Panc1 (cell line): ENCODE measurements around the gene CACUL1. TPM values are rescaled to one million over a fixed set of nuclear protein-coding genes. Genes with fewer than 3 reads are reported as not detected.

Experiments
- ATAC-seq: fragments of 200-7000 bp; cut with Tn5 transposase; 2 replicates; pipeline ENCODE4 v1.9.1; 2020; ENCODE audit warnings: mild to moderate bottlenecking, moderate library complexity
- BruUV-seq: library from RNA; stranded (reverse); fragments of 400-500 nt; replicated peaks from 2 replicates; lab custom pipeline; 2021; lab: Mats Ljungman, UMichigan
- CTCF ChIA-PET: fragments of 300-600 bp; sonication (Branson Sonifier 250); formaldehyde crosslinking; loops from one replicate; lab custom pipeline; 2022; ENCODE audit warnings: antibody characterized with exemption; lab: Charles Lee
- POLR2A ChIA-PET: fragments of 300-600 bp; sonication (Branson Sonifier 250); formaldehyde crosslinking; loops from one replicate; lab custom pipeline; 2022; ENCODE audit warnings: antibody characterized with exemption; lab: Charles Lee
- DNase-seq: peaks from one replicate; pipeline ENCODE4 v3.0.0-alpha.2; 2010; ENCODE audit warnings: low read depth, low spot score
- H3K27ac ChIP-seq: 2 replicates; pipeline ENCODE4 v1.5.1; 2011; ENCODE audit warnings: mild to moderate bottlenecking, low read length, inconsistent platforms
- H3K27me3 ChIP-seq: fragments of 200-500 bp; sonication (Bioruptor generic); 2 replicates; pipeline ENCODE4 v1.6.0; 2014; ENCODE audit warnings: low read length, inconsistent platforms; ENCODE audit not compliant: control insufficient read depth, insufficient read depth
- H3K36me3 ChIP-seq: fragments of 200-500 bp; sonication (Bioruptor generic); 2 replicates; pipeline ENCODE4 v1.5.1; 2014; ENCODE audit warnings: inconsistent platforms, mild to moderate bottlenecking, low read length, moderate library complexity; ENCODE audit not compliant: control insufficient read depth, insufficient read depth
- H3K4me1 ChIP-seq: 2 replicates; pipeline ENCODE4 v1.5.1; 2011; ENCODE audit warnings: inconsistent platforms, mild to moderate bottlenecking, low read length, moderate library complexity; ENCODE audit not compliant: control insufficient read depth, insufficient read depth
- H3K4me3 ChIP-seq, 2 experiments: 2 replicates each; pipeline ENCODE4 v1.5.1; 2011 to 2012; ENCODE audit warnings: low read depth in 2 of 2, low read length in 2 of 2, mild to moderate bottlenecking in 2 of 2, inconsistent platforms in 1 of 2, moderate library complexity in 1 of 2
- H3K9me3 ChIP-seq: fragments of 200-500 bp; sonication (Bioruptor generic); 2 replicates; pipeline ENCODE4 v1.5.1; 2014; ENCODE audit warnings: low read depth, mild to moderate bottlenecking, inconsistent platforms, low read length, moderate library complexity; ENCODE audit not compliant: control insufficient read depth, insufficient read depth
- SIN3A ChIP-seq: IDR thresholded peaks from 2 replicates; pipeline ENCODE4 v1.6.1; 2012; ENCODE audit warnings: low read depth, mild to moderate bottlenecking, low read length, moderate library complexity, borderline replicate concordance; ENCODE audit not compliant: insufficient read depth
- TCF7L2 ChIP-seq: IDR thresholded peaks from 2 replicates; pipeline ENCODE4 v1.6.1; 2011; ENCODE audit warnings: mild to moderate bottlenecking, low read depth, low read length, inconsistent platforms
- in situ Hi-C: cut with HindIII; loops from 2 replicates; pipeline ENCODE4 v1.10.0; 2016; ENCODE audit warnings: low sequenced_read_pairs, low pct_unique_long_range_greater_than_20kb
- intact Hi-C: fragments of 100-400 bp; cut with micrococcal nuclease; formaldehyde crosslinking; loops from one replicate; pipeline ENCODE4 v1.10.0; 2022; ENCODE audit not compliant: unreplicated experiment
- total RNA-seq: library from RNA; stranded (reverse); gene quantifications from one replicate; pipeline ENCODE4 v1.2.1, GENCODE V29; 2021; ENCODE audit not compliant: unreplicated experiment
- TF ChIP-seq, protein P1 (sequence below), 2 experiments: IDR thresholded peaks; 2 replicates each; pipeline ENCODE4 v1.6.1; 2011 to 2012; ENCODE audit warnings: low read depth in 2 of 2, control low read depth in 1 of 2, low read length in 1 of 2, mild to moderate bottlenecking in 1 of 2, moderate library complexity in 1 of 2; ENCODE audit not compliant: insufficient read depth in 1 of 2
- TF ChIP-seq, protein P2 (sequence below): fragments of 450-650 bp; IDR thresholded peaks from 2 replicates; pipeline ENCODE4 v1.5.1; 2017; ENCODE audit warnings: mild to moderate bottlenecking

CACUL1 gene
- total RNA-seq, 1 experiment from 2014 or later = 44.1 TPM

DNA sequence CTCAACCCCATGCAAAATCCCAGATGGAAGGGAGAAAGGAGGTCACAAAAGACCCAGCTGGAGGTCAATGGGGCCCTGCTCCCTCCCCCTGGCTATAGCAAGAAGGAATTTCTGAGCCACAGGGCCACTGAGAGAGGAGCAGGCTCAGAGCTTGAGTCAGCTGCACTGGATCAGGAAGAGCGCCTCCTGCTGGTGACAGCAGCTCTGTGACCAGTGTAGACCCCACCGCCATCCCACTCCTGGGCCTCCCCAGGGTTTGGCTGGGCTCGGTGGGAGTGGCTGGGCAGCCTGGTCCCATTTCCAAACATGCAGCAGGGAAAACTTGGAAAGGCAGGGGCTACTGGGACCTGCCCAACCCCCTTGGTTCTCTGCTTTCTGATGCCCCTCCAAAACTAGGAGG is 127.8 kb downstream of the CACUL1 start:
- ChIA-PET CTCF (interaction anchor here (0.7 kb wide), 1 partner anchor 23 kb away, joined by 5 read pairs; no protein-coding TSS in a partner anchor), POLR2A (no interaction called here)
- intact Hi-C loops (no loop called here), in situ Hi-C loops (no loop called here)
- H3K4me3 ChIP-seq = no peak overlapping the region
- no peaks in the 10 kb centered on the region for H3K9me3 ChIP-seq
- DNase-seq (no peak), ATAC-seq (peak; percentile 43; the same call in 1 of the 2 replicates)
- TF ChIP-seq, protein P1, sequence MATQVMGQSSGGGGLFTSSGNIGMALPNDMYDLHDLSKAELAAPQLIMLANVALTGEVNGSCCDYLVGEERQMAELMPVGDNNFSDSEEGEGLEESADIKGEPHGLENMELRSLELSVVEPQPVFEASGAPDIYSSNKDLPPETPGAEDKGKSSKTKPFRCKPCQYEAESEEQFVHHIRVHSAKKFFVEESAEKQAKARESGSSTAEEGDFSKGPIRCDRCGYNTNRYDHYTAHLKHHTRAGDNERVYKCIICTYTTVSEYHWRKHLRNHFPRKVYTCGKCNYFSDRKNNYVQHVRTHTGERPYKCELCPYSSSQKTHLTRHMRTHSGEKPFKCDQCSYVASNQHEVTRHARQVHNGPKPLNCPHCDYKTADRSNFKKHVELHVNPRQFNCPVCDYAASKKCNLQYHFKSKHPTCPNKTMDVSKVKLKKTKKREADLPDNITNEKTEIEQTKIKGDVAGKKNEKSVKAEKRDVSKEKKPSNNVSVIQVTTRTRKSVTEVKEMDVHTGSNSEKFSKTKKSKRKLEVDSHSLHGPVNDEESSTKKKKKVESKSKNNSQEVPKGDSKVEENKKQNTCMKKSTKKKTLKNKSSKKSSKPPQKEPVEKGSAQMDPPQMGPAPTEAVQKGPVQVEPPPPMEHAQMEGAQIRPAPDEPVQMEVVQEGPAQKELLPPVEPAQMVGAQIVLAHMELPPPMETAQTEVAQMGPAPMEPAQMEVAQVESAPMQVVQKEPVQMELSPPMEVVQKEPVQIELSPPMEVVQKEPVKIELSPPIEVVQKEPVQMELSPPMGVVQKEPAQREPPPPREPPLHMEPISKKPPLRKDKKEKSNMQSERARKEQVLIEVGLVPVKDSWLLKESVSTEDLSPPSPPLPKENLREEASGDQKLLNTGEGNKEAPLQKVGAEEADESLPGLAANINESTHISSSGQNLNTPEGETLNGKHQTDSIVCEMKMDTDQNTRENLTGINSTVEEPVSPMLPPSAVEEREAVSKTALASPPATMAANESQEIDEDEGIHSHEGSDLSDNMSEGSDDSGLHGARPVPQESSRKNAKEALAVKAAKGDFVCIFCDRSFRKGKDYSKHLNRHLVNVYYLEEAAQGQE (IDR thresholded peaks at IDR 0.05; ENCODE audit: insufficient read depth in 1 of 2, low read depth in 2 of 2, low read length in 1 of 2) = no peak
- no peak for TF ChIP-seq SIN3A
- TF ChIP-seq, protein P2, sequence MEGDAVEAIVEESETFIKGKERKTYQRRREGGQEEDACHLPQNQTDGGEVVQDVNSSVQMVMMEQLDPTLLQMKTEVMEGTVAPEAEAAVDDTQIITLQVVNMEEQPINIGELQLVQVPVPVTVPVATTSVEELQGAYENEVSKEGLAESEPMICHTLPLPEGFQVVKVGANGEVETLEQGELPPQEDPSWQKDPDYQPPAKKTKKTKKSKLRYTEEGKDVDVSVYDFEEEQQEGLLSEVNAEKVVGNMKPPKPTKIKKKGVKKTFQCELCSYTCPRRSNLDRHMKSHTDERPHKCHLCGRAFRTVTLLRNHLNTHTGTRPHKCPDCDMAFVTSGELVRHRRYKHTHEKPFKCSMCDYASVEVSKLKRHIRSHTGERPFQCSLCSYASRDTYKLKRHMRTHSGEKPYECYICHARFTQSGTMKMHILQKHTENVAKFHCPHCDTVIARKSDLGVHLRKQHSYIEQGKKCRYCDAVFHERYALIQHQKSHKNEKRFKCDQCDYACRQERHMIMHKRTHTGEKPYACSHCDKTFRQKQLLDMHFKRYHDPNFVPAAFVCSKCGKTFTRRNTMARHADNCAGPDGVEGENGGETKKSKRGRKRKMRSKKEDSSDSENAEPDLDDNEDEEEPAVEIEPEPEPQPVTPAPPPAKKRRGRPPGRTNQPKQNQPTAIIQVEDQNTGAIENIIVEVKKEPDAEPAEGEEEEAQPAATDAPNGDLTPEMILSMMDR = peak; percentile 67
- TF ChIP-seq TCF7L2 = no peak
- no peaks in the 10 kb centered on the region for H3K4me1 ChIP-seq
- H3K27me3 ChIP-seq = peaks cover 2% of the 10 kb centered on the region; the same call in 1 of the 2 replicates
- BruUV-seq = no TSS peak
- H3K27ac ChIP-seq = no peak overlapping the region
- no peaks in the 10 kb centered on the region for H3K36me3 ChIP-seq

Other genes starting within 250 kb of the CACUL1 start
- gene PRLHR, start 159.3 kb downstream of the CACUL1 start, total RNA-seq = not detected